K562 (cell line): ENCODE results near the gene USP22. TPM values are rescaled to one million over a fixed set of nuclear protein-coding genes. Genes with fewer than 3 reads are reported as not detected.

Experiments
- ADNP ChIP-seq: fragments of 200-800 bp; sonication (Bioruptor generic); IDR thresholded peaks from 2 replicates; pipeline ENCODE4 v1.6.1; 2016; ENCODE audit warnings: missing genetic modification characterization, missing compliant biosample characterization
- ATF7 ChIP-seq: fragments of 450-650 bp; IDR thresholded peaks from 2 replicates; pipeline ENCODE4 v1.7.1; 2014; ENCODE audit warnings: mild to moderate bottlenecking, moderate library complexity
- BDP1 ChIP-seq: IDR thresholded peaks from 3 replicates; pipeline ENCODE4 v1.6.1; 2011; ENCODE audit not compliant: insufficient read length, insufficient read depth
- CAMTA2 ChIP-seq: fragments of 250-450 bp; sonication (Bioruptor Pico); conservative IDR thresholded peaks from 2 replicates; pipeline ENCODE4 v1.5.1; 2022
- CGGBP1 ChIP-seq: fragments of 250-450 bp; sonication (Bioruptor Pico); IDR thresholded peaks from 2 replicates; pipeline ENCODE4 v1.9.0; 2021; ENCODE audit warnings: mild to moderate bottlenecking
- DDX20 ChIP-seq: fragments of 450-650 bp; IDR thresholded peaks from 2 replicates; pipeline ENCODE4 v1.6.1; 2016; ENCODE audit warnings: missing genetic modification characterization, low read depth, mild to moderate bottlenecking, missing compliant biosample characterization, moderate library complexity
- DPF2 ChIP-seq: fragments of 450-650 bp; IDR thresholded peaks from 2 replicates; pipeline ENCODE4 v1.6.1; 2016
- FOXM1 ChIP-seq, 2 experiments: fragments of 450-650 bp in 1 of 2; sonication (generic) in 1 of 2; formaldehyde crosslinking in 1 of 2; IDR thresholded peaks; 2 replicates each; pipeline versions ENCODE4 v1.6.1 to v1.9.0; 2017 to 2022; ENCODE audit warnings: low read depth in 2 of 2, mild to moderate bottlenecking in 2 of 2, missing genetic modification reagents in 1 of 2, moderate library complexity in 1 of 2
- FUS ChIP-seq: fragments of 200-400 bp; formaldehyde crosslinking; optimal IDR thresholded peaks from 2 replicates; pipeline ENCODE3; 2017; ENCODE audit warnings: low read depth, low read length
- GATA2 ChIP-seq: sonication (generic); formaldehyde crosslinking; IDR thresholded peaks from 2 replicates; pipeline ENCODE4 v1.4.0; 2020; ENCODE audit warnings: mild to moderate bottlenecking, missing genetic modification reagents
- GATAD2A ChIP-seq: fragments of 450-650 bp; IDR thresholded peaks from 2 replicates; pipeline ENCODE4 v1.6.1; 2017
- HDAC6 ChIP-seq: IDR thresholded peaks from 2 replicates; pipeline ENCODE4 v1.6.1; 2012; ENCODE audit warnings: low read depth, mild to moderate bottlenecking, control low read depth, inconsistent platforms, low read length, moderate library complexity
- HNRNPUL1 ChIP-seq: fragments of 200-400 bp; formaldehyde crosslinking; IDR thresholded peaks from 2 replicates; pipeline ENCODE4 v1.6.1; 2017; ENCODE audit warnings: low read length
- KLF13 ChIP-seq: fragments of 450-650 bp; IDR thresholded peaks from 2 replicates; pipeline ENCODE4 v1.6.1; 2016; ENCODE audit warnings: missing genetic modification characterization, low read depth, mild to moderate bottlenecking, missing compliant biosample characterization, moderate library complexity, borderline replicate concordance
- KLF16 ChIP-seq: IDR thresholded peaks from 2 replicates; pipeline ENCODE4 v1.6.1; 2016; ENCODE audit warnings: antibody characterized with exemption
- MCM2 ChIP-seq: fragments of 450-650 bp; IDR thresholded peaks from 2 replicates; pipeline ENCODE4 v1.6.1; 2017; ENCODE audit warnings: low read depth, mild to moderate bottlenecking
- POLR2AphosphoS5 ChIP-seq: IDR thresholded peaks from 2 replicates; pipeline ENCODE4 v1.6.1; 2011; ENCODE audit warnings: mild to moderate bottlenecking, low read depth, low read length, moderate library complexity; ENCODE audit not compliant: control insufficient read depth, insufficient read depth
- SFPQ ChIP-seq: fragments of 200-400 bp; formaldehyde crosslinking; IDR thresholded peaks from 2 replicates; pipeline ENCODE4 v1.6.1; 2017; ENCODE audit warnings: mild to moderate bottlenecking, low read depth, low read length, moderate library complexity
- SMARCC2 ChIP-seq: fragments of 450-650 bp; IDR thresholded peaks from 2 replicates; pipeline ENCODE4 v1.6.1; 2017; ENCODE audit warnings: antibody characterized with exemption, moderate library complexity, mild to moderate bottlenecking, low read depth
- TCF3 ChIP-seq: sonication (generic); formaldehyde crosslinking; IDR thresholded peaks from 2 replicates; pipeline ENCODE4 v1.4.0; 2020; ENCODE audit warnings: mild to moderate bottlenecking, missing genetic modification reagents
- TCF7 ChIP-seq: sonication (generic); IDR thresholded peaks from 2 replicates; pipeline ENCODE4 v1.6.1; 2016; ENCODE audit warnings: antibody characterized with exemption, borderline replicate concordance
- TEAD1 ChIP-seq, 2 experiments: fragments of 450-650 bp in 1 of 2; sonication (generic) in 1 of 2; formaldehyde crosslinking; IDR thresholded peaks; 2 replicates each; pipeline versions ENCODE4 v1.4.0 to v1.8.0; 2020 to 2022; ENCODE audit warnings: mild to moderate bottlenecking in 2 of 2, missing genetic modification reagents in 1 of 2
- ZBTB26 ChIP-seq: fragments of 450-650 bp; formaldehyde crosslinking; IDR thresholded peaks from 2 replicates; pipeline ENCODE4 v1.4.0; 2022; ENCODE audit warnings: missing genetic modification characterization
- ZFP1 ChIP-seq: fragments of 450-650 bp; formaldehyde crosslinking; IDR thresholded peaks from 2 replicates; pipeline ENCODE4 v1.4.0; 2020; ENCODE audit warnings: mild to moderate bottlenecking, mixed read lengths
- ZNF133 ChIP-seq: fragments of 250-450 bp; sonication (Bioruptor Pico); IDR thresholded peaks from 2 replicates; pipeline ENCODE4 v1.4.0; 2020; ENCODE audit warnings: mild to moderate bottlenecking
- ZNF239 ChIP-seq: fragments of 250-450 bp; sonication (Bioruptor Pico); IDR thresholded peaks from 2 replicates; pipeline ENCODE4 v1.4.0; 2020; ENCODE audit warnings: mild to moderate bottlenecking
- ZNF655 ChIP-seq: fragments of 250-450 bp; sonication (Bioruptor Pico); IDR thresholded peaks from 2 replicates; pipeline ENCODE4 v1.5.0; 2021
- ZNF75A ChIP-seq: fragments of 450-650 bp; formaldehyde crosslinking; IDR thresholded peaks from 2 replicates; pipeline ENCODE4 v1.4.0; 2020; ENCODE audit warnings: mild to moderate bottlenecking
- polyA plus RNA-seq, 8 experiments: library from polyadenylated mRNA; depleted of rRNA in 4 of 8; stranded (reverse) in 5 of 8; unstranded in 3 of 8; fragments of >200 nt; fragmentation: Nextera tagmentation in 2 of 8; fragmentation: Illumina TruSeq in 1 of 8; extraction: Ambion mirVana in 2 of 8; extraction: Trizol in 1 of 8; gene quantifications; 2 replicates each; pipeline versions ENCODE4 v1.2.1 to v1.2.3, GENCODE V29; 2011 to 2014; ENCODE audit warnings: inconsistent platforms in 1 of 8, missing spikeins in 1 of 8
- total RNA-seq, 7 experiments: library from RNA; depleted of rRNA in 6 of 7; stranded (reverse); fragments of >200 nt in 6 of 7; fragmentation: Illumina TruSeq in 2 of 7; extraction: Trizol in 2 of 7; gene quantifications; 2 replicates each; pipeline versions ENCODE4 v1.2.1 to v1.2.3, GENCODE V29; 2011 to 2021; ENCODE audit warnings: low replicate concordance in 1 of 7

The USP22 gene
- total and polyA plus RNA-seq, 9 of the 15 experiments (the other 6 are each of a cell fraction or from before 2014, with no cell fraction given): 6.5 to 113 (median 58.9) TPM

GRCh38 chr17:20979792-20980083 lies 63.1 kb downstream of the USP22 start (continued):
- TF ChIP-seq GATA2 (peak; percentile 58; the same call in 1 of the 2 replicates), ZNF133 (CRISPR knock-in tag) (no peak), MCM2 (no peak), GATAD2A (no peak), ZNF239 (CRISPR knock-in tag) (no peak), CGGBP1 (no peak), TCF3 (CRISPR knock-in tag) (peak; percentile 82), SFPQ (no peak), ZNF75A (no peak), CAMTA2 (CRISPR knock-in tag) (no peak), SMARCC2 (0 out of 2 replicates have a peak, but pooled peaks have one; percentile 35), KLF16 (peak; percentile 43; the same call in 1 of the 2 replicates), FOXM1 (IDR thresholded peaks at IDR 0.05; ENCODE audit: low read depth) (0 out of 2 replicates have a peak, but pooled peaks have one; percentile 29), FOXM1 (CRISPR knock-in tag; IDR thresholded peaks at IDR 0.05; ENCODE audit: low read depth) (no peak), ZBTB26 (CRISPR knock-in tag) (no peak), DDX20 (tag) (no peak), ATF7 (no peak), FUS (no peak), HDAC6 (no peak), BDP1 (no peak), ADNP (tag) (no peak), DPF2 (peak; percentile 60; the same call in 1 of the 2 replicates), TCF7 (no peak), ZFP1 (CRISPR knock-in tag) (no peak), HNRNPUL1 (no peak), KLF13 (no peak), TEAD1 (CRISPR knock-in tag; IDR thresholded peaks at IDR 0.05) (no peak), POLR2AphosphoS5 (0 out of 2 replicates have a peak, but pooled peaks have one; percentile 35), ZNF655 (no peak)
